GM21619 (cell line): ENCODE results near the gene XPNPEP2.

Source experiments
- ATAC-seq: cut with Tn5 transposase; IDR thresholded peaks from one replicate; pipeline ENCODE4 v1.9.1; 2021; ENCODE audit not compliant: unreplicated experiment

The XPNPEP2 gene

DNA sequence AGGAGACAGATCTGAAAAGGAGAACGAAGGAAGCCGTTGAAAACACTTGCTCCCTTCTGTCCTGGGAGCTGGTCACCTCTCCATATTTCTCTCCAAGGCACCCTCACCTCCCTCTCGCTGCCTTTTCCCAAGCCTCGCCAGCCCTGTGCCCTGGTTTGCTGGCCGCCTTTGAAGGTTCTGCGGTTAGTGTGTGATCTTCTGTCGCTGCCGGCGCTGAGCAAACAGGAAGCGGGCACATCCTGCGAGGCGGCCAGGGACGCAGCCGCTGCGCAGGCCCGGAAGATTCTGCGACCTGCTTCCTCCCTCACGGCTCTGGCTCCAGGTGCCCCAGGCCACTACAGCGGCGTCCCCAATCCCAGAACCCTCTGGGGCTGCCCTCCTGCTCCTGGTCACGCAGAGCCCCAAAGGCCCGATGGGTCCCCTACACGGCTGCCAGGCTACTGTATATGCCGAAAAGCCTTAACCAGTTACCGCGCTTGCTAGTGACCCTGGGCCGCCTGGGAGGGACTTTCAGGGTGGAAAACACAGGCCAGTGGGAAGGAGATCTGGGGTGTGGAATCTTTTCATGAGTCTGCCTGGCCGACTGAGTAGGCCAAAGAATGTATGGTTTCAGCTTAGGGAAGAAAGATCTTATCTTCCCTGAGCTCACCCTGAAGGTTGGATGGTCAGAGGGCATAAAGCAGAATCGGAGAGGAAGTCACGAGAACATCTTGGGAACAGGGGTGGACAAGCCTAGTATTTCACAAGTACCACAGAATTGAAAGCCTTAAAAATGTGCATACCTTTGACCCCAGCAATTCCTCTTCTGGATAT is 38.6 kb downstream of the XPNPEP2 start:
- ATAC-seq, result peak; percentile 24

DNA sequence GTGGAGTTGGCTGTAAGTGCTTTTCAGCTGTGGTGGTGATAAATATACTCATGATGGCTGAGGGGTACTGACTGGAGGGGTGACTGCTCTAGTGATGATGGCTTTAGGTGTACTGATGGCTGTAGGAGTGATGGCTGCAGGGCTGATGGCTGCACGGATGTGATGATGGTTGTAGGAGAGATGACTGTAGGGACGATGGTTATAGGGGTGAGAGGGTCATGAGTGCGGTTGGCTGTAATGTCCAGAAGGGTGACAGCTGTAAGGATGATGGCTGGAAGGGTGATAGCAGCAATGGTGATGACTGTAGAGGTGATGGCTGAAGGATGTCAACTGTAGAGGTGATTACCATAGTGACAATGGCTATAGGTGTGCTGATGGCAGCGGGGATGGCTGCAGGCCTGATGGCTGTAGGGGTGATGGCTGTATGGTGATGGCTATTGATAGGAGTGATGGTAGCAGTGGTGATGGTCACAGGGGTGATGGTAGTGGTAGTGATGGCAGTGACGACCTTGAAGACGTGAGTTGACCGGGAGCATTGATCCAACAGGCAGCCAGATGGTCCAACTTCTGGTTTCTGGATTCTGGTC is 40.4 kb downstream of the XPNPEP2 start:
- no peak for ATAC-seq

DNA sequence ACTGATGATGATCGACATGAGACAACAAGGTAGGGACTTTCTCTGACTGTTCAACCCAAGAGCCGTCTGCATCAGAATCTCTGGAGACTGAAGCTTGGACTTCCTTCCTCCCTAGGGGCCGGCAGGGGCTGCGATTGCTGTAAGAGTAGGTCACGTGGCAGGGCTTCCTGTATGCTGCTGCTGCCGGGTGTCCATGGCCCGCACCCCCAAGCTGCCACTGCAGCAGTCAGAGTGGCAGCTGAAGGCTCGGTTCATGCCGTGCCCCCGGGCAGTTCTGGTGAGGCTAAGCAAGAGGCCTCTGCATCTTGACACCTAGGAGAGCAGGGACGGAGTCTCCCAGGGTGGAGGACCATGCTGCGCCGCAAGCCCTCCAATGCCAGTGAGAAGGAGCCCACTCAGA is 41.0 kb downstream of the XPNPEP2 start, which contains the start of gene SASH3:
Gene SASH3 (plus strand): TSS at position 203 of the 400 bp plus-strand sequence. CDS start 149 bp downstream, at position 352.
- peak; percentile 34 for ATAC-seq

DNA sequence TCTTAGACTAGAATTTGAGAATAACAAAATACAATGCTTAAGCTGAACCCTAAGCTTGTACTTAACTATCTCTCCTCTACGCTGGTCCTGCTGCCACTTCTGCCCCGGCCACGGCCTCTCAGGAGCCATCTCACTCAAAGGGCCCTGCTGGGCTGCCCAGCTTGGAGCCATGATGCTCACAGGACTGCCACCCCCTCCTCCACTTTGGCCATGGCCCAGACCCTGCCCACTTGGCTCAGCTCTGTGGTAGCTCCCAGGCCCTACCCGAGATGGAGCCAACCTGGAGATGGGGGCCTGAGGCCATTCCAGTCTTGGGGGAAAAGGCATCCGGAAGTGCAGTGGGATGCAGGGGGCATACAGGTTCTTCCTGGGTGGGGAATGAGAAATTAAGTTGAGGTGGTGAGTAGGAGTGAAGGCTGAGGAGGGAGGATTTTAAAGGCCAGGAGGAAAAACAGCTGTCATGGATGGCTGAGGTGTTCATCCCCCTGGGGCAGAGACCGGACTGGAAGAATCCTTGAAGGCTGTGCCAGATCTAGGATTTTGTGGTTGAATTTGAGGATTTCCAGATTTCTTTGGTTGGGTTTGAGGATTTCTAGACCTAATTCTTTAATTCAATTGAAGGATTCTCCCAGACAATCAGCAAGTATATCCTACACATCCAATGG is 41.8 kb downstream of the XPNPEP2 start:
- no peak for ATAC-seq

DNA sequence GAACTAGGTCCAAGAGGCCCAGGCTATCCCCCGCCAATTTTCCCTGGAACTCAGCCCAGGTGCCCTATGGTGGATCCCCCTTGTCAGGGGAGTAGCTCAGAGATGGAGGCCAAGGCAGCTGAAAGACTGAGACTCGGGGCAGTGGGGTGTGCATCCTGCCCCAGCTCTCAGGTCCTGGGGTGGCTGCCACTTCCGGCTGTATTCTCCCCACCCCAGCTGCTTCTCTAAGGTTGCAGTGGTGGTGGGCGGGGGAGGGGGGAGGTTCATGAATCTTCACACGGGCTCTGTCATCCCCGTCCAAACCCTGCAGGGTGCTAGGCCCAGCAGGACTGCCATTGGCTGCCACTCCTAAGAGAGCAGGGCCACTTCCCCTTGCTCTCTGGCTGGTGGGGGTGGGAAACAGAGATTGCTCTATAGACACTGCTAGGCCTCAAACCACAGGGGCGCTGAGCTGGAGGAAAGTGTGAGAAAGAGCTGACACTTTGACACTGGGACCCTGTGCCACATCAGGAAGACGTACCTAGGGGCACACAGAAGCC is 42.4 kb downstream of the XPNPEP2 start:
- ATAC-seq, result peak; percentile 61

DNA sequence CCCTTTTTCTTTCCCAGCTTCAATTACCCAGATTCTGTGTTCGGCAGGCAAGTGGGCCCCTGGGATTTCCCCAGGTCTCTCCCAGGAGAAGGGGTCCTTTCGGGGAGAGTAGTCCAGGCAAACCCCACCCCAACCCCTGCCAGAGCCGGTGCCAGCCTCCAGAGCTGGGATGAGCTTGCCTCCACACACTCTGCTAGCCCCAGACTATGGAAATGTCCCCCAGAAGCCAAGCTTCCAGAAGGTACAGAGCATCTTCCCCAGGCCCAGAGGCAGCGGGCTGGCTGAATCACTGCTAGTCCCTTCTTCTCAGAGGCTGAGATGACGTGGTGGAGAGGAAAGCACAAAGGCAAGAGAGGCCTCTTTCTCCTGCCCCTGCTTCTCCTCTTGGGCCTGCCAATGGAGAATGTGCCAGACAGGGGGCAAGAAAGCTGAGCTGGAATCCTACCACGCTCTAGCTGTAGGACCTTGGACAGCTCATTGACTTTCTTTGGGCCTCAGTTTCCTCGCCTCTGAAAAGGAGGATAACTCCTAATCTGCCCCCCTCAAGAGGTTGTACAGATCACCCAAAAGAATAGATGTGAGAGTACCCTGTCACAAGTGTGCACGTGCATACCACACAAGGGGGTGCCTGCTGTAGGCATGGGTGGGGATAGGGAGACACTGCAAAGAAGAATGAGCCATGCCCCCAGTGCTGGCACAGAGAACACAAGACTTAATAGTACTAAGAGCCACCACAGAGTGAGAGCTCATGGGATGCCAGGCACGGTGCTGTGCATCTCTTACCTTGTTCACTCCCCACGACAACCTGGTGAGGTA is 43.1 kb downstream of the XPNPEP2 start:
- no peak for ATAC-seq

DNA sequence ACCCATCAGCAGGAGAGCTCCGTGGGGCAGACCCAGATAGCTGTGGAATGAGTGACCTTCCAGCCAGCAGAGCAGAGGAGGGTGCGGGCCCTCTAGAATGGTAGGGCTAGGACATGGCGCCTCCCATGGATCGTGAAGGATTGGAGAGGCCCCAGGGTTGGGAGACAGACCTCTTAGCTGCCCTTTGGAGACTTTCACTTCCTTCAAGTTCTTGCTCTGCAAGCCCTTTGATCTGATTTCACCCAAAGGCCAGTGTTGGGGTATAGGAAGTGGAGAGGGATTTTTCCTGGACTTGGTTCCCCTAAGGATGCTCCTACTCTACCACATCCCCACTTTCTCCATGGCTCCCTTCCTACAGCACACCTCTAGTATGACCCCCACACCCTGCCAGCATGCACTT is 43.9 kb downstream of the XPNPEP2 start:
- ATAC-seq, result no peak

DNA sequence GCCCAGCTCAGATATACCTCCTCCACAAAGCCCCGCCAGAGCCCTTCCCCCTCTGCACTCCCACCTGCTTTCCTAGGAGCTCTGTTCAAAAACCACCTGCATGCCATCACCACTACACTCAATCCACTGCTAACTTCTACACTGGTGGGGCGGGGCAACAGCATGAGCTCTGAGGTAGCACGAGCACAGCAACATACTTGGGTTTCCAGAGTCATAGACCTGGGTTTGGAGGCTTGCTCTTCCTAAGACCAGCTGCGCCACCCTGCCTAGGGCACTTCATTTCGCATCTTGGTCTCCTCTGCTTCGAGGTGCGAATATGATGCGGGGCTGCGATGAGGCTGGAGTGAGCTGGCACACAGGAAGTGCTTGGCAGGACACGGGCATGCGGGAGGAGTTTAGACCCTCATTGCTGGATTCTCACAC is 44.5 kb downstream of the XPNPEP2 start:
- no peak for ATAC-seq

DNA sequence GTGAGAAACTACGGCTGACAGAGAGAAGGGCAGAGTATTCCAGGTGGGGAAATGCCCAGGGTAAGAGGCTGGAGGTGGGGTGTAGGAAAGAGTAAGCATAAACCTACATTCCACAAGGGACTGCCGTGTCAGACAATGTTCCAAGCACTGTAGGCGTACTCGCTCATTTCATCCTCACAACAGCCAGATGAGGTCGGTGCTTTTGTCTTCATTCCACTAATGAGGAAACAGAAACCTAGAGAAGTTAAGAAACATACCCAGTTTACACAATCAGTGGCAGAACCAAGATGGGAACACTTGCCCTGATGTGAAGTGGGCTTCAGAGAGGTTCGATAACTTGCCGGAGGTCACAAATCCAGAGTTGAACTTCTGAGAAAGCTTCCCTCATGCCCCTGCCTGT is 45.6 kb downstream of the XPNPEP2 start:
- ATAC-seq, result no peak

DNA sequence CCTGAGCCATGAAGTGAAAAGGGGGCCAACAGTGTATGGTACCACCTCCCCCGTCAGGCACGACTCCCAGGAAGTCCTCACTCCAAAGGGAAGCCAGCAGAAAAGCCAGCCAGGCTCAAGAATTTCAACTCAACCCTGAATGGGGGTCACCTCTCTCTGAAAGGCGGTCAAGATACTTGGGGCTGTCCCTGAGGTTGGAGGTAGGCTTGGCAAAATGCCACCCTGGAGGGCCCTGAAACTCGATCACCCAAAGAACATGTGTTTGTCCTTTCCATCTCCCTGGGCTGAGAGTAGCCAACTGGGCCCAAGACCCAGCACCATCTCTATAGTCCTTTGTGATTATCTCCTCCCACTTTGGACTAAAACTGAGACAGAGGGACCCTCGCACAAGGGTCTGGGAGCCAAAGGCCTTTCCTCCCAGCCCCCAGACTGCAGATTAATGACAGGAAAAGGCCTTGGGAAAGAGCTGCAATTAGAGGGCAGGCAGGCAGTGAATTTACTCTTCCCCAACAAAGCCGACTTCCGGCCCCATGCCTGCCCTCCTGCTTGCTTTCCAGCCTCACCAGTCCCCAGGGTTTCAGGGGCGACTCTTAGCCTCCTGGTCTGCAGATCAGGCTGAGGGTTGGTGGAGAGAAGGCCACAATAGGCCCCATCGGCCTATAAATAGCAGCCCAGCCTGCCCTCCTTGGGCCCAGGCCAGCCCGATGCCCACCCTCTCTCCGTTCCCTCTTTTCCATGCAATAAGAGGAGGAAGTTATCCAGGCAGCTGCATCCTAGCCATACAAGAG is 46.6 kb downstream of the XPNPEP2 start:
- no peak for ATAC-seq

DNA sequence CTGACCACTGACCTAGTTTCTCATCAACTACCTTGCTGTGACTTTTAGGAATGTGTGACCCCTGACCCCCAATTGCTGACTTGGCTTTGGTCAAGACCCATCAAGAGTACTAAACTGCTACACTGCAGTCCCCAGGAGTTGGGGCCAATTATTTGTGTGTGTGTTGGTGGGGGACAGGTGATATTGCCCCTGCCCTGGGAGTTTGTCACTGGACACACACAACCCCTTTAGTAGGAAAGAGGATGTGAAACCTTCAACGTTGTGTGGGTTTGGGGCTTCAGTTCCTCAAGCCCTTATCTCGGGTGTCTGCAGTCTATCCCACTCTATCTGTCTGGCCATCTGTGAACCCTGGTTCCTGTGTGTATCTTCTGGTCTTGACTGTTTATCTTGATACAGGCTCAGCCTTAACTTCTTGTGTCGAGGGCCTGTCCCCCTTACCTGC is 47.5 kb downstream of the XPNPEP2 start:
- peak; percentile 82 for ATAC-seq

DNA sequence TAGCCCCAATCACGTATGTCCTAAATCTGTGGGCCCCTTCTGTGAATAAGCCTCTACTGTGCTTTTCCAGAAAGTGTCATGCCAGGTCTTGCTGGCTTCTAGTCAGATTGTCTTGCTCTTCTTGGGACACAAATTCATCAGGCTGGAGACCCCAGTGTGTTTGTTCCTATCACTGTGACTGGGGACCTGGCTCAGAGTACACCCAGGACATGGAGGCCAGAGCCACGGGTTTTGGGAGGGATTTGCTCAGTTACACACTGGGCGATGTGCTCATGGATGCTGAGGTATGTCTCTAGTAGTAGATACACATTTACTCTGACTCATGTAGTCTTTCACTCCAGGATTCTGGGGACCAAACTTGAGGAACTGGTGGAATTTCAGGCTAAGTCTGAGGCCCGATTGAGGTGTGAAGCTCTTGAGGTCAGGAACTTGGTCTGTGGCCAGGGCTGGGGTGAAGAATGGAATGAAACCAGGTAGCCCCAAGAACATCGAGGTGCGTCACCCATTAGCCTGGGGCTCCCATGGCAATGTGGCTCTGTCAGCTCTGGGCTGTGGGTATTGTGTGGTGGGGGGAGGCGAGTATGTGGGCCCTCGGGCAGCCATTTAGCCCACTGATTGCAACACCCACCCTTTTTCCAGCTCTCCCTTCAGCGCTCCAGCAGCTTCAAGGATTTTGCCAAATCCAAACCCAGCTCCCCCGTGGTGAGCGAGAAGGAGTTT is 48.7 kb downstream of the XPNPEP2 start:
- no peak for ATAC-seq

DNA sequence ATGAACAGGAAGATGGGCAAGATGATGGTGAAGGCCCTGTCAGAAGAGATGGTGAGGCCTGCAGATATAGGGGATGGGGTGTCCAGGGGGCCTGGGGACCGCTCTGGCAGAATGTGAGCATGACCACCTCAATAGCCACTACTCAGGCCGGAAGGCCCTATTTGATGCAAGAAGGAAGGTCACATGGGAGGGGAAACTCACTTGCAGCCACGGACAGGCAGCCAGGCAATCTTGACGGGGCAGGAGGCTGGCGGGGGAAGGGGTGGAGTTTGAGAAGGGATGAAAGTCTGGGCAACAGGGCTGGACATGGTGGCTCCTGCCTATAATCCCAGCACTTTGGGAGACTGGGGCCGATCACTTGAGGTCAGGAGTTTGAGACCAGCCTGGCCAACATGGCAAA is 49.7 kb downstream of the XPNPEP2 start:
- no peak for ATAC-seq

DNA sequence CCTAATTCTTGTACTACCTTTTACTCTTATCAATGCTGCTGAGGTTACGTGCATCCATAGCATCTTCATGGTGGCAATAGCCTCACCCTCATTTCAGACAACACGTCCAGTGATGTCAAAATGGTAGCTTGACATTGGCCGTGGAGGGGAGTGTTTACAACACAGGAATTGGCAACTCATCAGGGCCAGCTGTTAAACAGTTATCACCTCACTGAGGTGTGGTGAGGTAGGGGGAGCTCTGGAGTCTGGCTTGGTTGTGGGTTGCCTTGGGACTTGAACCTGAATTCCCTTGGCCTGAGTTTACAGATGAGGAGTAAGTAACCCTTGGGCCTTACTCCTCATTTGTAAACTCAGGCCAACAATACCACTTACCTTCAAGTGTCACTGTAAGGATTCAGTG is 51.4 kb downstream of the XPNPEP2 start:
- no peak for ATAC-seq

DNA sequence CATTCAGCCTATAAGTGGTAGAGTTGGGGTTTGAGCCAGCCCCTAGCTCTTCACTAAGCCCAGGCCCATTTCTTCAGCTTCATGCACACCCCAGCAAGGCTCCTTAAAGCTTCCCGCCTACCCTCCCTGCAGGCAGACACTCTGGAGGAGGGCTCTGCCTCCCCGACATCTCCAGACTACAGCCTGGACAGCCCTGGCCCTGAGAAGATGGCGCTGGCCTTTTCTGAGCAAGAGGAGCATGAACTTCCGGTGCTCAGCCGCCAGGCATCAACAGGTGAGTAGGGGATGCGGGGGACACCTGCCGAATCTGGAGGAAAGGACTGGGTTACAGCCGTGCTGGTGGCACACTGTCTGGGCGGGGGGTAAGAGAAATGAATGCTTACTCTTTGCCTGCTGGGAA is 52.0 kb downstream of the XPNPEP2 start:
- ATAC-seq, result no peak

DNA sequence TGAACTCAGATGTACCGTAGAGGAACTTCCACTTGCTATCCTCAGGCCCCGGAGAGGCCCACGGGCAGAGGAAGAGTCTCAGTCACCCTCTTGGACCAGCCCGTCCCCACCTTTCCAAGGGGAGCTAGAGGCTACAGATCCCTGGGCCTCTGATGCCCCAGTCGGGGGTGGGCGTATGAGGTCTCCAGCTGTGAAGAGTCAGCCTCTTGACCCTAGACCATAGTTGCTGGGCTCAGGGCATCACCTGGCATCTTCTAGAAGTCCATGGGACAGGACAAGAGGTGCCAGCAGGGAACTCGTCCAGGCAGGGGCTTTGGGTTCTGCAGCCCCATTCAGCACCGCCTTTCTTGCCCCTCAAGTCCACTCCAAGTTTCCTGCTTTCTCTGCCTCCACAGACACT is 52.6 kb downstream of the XPNPEP2 start:
- no peak for ATAC-seq

DNA sequence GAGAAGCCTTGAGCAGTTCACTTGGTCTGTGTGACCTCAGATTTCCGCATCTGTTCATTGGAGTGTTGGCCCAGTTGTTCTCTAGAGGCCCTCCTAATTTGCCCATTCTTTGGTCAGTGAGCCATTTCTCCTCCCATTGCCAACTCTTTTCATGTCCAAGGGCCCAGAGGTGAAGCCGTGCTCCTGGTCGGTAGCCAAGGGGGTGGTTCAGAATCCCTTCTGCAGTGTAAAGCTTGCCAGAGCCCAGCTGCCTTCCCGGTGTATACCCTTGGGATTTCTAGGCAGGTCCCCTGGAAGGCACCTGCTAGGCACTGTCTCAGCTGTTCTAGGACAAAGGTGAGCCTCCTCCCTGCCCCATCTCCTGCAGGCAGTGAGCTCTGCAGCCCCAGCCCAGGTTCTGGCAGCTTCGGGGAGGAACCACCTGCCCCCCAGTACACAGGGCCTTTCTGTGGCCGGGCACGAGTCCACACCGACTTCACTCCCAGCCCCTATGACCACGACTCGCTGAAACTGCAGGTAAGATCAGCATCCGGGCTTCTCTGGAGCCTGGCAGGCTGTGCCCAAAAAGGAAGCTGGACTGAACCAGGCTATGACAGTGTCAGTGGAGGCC is 53.3 kb downstream of the XPNPEP2 start:
- ATAC-seq, result no peak

DNA sequence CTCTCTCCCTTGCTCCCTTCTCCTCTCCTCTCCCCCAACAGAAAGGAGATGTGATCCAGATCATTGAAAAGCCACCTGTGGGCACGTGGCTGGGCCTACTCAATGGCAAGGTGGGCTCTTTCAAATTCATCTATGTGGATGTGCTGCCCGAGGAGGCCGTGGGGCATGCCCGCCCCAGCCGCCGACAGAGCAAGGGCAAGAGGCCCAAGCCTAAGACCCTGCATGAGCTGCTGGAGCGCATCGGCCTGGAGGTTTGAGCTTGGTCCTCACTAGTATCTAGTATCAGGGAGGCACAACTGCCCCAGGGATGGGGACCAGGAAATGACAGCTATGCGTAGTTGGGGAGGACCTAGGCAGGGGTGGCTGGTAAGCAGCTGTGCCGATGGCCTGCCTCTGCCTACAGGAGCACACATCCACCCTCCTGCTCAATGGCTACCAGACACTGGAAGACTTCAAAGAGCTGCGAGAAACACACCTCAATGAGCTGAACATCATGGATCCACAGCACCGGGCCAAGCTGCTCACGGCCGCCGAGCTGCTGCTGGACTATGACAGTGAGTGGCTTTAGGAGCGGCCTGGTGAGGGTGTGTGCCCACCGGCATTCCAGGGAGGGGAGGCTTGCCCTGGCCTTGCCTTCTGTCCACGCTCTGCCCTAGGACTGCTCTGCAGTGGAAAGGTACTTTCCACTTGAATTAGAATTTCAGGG is 54.0 kb downstream of the XPNPEP2 start:
- no peak for ATAC-seq
